HK-2 (cell line): ENCODE results near the gene MANSC4.

Source experiments
- DNase-seq: peaks from one replicate; pipeline ENCODE4 v3.0.0-alpha.2; 2018; ENCODE audit not compliant: unreplicated experiment

Gene MANSC4

DNA sequence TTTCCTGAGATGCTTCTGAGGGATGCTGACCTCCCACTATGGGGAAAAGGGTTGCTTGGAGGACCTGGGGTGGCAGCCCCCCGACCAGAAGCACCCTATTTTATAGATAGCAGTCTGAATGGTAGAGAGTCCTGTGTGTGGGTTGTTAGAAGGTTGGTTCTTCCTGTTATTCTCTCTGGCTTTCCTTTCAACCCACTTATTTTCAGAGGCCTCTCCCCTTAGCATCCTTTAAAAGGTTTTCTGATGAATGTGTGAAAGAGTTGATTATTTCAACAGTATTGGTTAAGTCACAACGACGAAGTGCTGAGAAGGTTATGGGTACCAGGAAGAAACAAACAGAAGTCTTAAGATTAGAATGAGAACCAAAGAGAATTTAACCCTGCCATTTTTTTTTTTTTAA, 20.8 kb upstream of the MANSC4 start:
- DNase-seq, result no peak

GRCh38 chr12:27797301-27798025, 17.4 kb upstream of the MANSC4 start:
- DNase-seq, result no peak

GRCh38 chr12:27796128-27796527, 16.1 kb upstream of the MANSC4 start:
- DNase-seq, result no peak

GRCh38 chr12:27794818-27795584, 15.0 kb upstream of the MANSC4 start:
- DNase-seq, result no peak

DNA sequence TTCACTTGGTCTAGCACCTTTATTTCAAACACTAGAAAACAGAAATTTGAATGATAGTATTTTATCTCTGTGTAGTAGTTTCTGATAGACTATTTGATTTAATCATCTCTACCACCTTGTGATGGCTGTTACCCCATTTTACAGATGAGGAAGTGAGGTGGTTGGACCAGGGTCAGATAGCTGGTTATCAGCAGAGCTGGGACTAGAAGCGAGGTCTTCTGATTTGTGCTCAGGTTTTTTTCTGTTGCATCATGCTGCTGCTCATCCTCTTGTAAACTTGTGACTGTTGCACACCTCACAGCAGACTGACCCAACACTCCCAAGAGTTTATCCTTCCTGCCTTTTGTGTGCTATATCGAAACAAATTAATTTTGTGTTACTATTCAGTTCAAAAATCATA, 10.1 kb upstream of the MANSC4 start:
- DNase-seq, result no peak

- DNase-seq, result no peak
These were observed 7.5 kb upstream of the MANSC4 start for GRCh38 chr12:27787559-27787958.

DNA sequence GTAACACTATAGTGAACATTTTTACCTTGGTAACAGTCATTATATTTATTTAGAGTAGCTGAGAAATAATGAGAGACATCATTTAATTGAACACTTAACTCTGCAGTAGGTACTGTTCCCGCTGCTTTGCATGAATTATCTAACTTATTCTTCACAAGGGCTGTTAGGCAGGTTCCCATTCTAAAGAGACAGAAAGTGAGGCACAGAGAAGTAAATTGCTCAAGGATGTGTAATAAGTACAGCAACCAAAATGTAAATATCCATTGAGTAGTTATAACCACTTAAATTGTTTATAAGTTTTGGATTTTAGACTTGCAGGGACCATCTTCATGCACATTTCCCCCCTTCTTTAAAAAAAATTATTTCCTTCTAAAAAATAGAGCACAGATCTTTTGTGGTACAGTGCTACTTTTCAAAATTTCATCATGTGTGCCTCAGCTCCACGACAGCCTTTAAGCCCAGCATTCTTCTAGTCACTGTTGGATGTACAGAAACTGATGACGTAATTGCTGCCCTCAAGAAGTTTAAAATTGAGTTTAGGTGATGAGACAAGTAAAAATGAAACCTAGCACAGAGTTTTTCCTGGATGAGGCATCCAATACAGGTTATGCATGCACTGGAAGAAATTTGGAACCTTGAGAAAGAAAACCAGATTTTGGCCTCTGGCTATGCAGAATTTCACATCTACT, 6.0 kb upstream of the MANSC4 start:
- DNase-seq, result no peak

- no peak for DNase-seq
These were observed 2.4 kb upstream of the MANSC4 start for GRCh38 chr12:27782481-27782880.

DNA sequence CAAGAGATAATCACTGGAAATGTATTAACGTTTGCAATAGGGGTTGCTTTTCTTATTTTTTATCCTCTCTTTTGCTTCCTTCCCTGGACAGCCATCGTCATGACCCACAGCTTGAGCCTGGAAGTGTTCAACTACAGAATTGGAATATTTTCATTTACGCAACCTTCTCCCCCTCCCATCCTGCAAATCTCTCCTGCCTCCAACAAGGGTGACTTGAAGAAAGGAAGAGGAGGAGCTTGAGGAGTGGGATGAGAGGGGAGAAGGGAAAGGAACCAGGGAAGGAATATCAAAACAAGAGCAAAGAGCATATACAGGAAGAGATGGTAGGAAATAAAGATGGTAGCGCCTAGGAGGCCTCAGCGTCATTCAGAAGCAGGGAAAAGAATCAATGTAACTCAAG, 1.6 kb upstream of the MANSC4 start:
- DNase-seq, result no peak

DNA sequence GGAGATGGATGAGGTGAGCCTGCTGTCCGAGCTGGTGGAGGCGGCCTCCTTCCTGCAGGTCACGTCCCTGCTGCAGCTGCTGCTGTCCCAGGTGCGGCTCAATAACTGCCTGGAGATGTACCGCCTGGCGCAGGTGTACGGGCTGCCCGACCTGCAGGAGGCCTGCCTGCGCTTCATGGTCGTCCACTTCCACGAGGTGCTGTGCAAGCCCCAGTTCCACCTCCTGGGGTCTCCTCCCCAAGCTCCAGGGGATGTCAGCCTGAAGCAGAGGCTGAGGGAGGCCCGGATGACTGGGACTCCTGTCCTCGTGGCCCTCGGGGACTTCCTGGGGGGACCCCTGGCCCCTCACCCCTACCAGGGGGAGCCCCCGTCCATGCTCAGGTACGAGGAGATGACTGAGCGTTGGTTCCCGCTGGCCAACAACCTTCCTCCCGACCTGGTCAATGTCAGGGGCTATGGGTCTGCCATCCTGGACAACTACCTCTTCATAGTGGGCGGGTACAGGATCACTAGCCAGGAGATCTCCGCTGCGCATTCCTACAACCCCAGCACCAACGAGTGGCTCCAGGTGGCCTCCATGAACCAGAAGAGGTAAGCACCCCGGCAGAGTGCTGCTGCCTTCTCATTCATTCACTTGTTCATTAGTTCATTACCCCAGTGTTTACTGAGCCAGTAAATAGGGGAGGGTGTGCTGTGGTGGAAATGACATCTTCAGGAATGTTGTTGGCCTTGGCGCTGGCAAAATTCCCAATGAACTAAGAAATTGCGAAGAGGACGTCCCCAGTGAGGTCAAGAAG, 774 bp upstream of the MANSC4 start:
- no peak for DNase-seq

GRCh38 chr12:27779416-27779919, 568 bp downstream of the MANSC4 start:
- DNase-seq, result no peak

GRCh38 chr12:27778206-27778605, 1.8 kb downstream of the MANSC4 start:
- DNase-seq, result no peak

GRCh38 chr12:27777141-27777540, 2.9 kb downstream of the MANSC4 start:
- no peak for DNase-seq

- no peak for DNase-seq
These were observed 7.5 kb downstream of the MANSC4 start for GRCh38 chr12:27772328-27773049.

- DNase-seq, result no peak
These were observed 8.3 kb downstream of the MANSC4 start for GRCh38 chr12:27771481-27772327.

DNA sequence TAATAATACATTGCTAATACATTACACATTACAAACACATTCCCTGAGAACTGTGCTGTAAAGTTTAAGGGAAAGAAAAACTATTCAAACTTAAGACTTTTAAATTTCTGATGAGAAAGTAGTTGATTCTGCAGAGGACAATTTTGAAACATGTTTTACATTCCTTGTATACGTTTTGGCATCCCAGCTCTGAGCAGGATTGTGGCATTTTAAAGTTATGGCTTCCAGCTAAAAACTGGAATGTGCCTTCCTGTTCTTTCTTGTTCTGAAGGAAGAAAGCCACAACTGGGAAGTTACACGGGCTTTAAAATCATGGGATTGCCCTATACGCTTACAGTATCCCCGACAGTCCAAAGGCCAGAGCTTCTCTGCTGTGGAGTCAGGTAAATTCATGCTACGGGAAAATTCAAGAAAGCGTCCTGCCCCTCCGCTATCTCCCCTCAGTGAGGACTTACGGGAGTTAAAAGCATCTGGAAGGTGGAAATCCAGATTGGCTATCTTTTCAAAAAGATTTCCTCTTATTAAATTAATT, 10.8 kb downstream of the MANSC4 start:
- DNase-seq, result no peak

GRCh38 chr12:27766587-27766986, 13.4 kb downstream of the MANSC4 start:
- DNase-seq, result no peak

- DNase-seq, result no peak
These were observed 17.3 kb downstream of the MANSC4 start for GRCh38 chr12:27762757-27763156.

- DNase-seq, result no peak
These were observed 23.3 kb downstream of the MANSC4 start for GRCh38 chr12:27756670-27757195.

DNA sequence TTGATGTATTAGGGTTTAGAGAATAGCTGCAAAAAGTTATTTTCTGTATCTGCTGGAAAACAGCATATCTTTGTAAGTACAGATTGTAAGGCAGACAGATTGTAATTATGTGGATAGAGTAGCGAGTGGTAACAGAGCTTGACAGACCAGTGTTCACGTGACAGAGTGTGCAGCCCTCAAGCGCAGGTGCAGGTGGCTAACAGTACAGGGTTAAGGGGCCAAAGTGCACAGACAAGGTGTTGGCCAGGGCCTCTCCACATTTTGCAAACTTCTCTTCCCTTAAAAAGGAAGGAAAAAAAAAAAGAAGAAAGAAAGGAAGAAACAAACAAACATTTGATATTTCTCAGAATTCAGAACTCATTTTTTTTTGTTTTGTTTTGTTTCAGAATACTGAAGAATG, 25.2 kb downstream of the MANSC4 start:
- DNase-seq, result no peak
